ENCODE measurements around the gene RHEB. TPM values are rescaled to one million over a fixed set of nuclear protein-coding genes. Genes with fewer than 3 reads are reported as not detected.

RHEB gene
- polyA plus RNA-seq, 1 of the 3 experiments (the other 2 are of a cell fraction) = 87.3 TPM

GRCh38 chr7:151435103-151435916 is 84.4 kb downstream of the RHEB start:
- Histone ChIP-seq H2AFZ (ENCODE audit: low read depth) (no peak overlapping the region), H3K4me3 (ENCODE audit: low read depth in 2 of 2, low read length in 1 of 2) (no peak overlapping the region), H4K20me1 (ENCODE audit: insufficient read depth) (no peaks in the 10 kb centered on the region), H3K9me3 (no peaks in the 10 kb centered on the region), H3K4me2 (no peak overlapping the region), H3K27me3 (ENCODE audit: insufficient read depth) (no peaks in the 10 kb centered on the region; the same call in 1 of the 2 replicates), H3K9ac (no peak overlapping the region), H3F3A (replicated peaks; ENCODE audit: insufficient read depth) (no peaks in the 10 kb centered on the region), H3K36me3 (replicated peaks in 1 of 2; ENCODE audit: control insufficient read depth in 1 of 2, insufficient read depth in 2 of 2, low read length in 1 of 2) (no peaks in the 10 kb centered on the region), H3K9me2 (no peaks in the 10 kb centered on the region), H3K4me1 (ENCODE audit: control insufficient read depth in 1 of 2, insufficient read depth in 2 of 2, low read depth in 1 of 2, low read length in 1 of 2) (peaks cover 0 to 20% of the 10 kb centered on the region in 2 experiments; a peak in 2 of 4 replicates), H3K79me2 (ENCODE audit: insufficient read depth) (no peaks in the 10 kb centered on the region), H3K27ac (ENCODE audit: low read depth in 2 of 2, low read length in 1 of 2) (no peak overlapping the region)
- CTCF ChIA-PET = interaction anchor here (0.8 to 6.3 kb wide), 4 partner anchors 12 to 67 kb away, joined by 3 to 43 read pairs (median 9); no protein-coding TSS in a partner anchor
- 89% methylated on average over 18 of the region's 20 CpGs for WGBS (ENCODE audit: low lambda C conversion rate)
- no peak for TF ChIP-seq RXRA (IDR thresholded peaks at IDR 0.05; ENCODE audit: borderline replicate concordance, low read depth)
- POLR2A ChIA-PET = interaction anchor here (1.6 kb wide), 1 partner anchor 25 kb away, joined by 3 read pairs; no protein-coding TSS in a partner anchor
- no peak for DNase-seq

- H3K27me3 ChIP-seq (ENCODE audit: insufficient read depth) = no peaks in the 10 kb centered on the region; the same call in 1 of the 2 replicates
- DNase-seq = no peak
- ChIA-PET POLR2A (no interaction called here), CTCF (interaction anchor here (1.9 to 3.1 kb wide), 2 partner anchors 13 to 66 kb away, joined by 4 to 13 read pairs; no protein-coding TSS in a partner anchor)
- no peak overlapping the region for H3K4me2 ChIP-seq
- no peak overlapping the region for H3K27ac ChIP-seq (ENCODE audit: low read depth in 2 of 2, low read length in 1 of 2)
- H3F3A ChIP-seq (replicated peaks; ENCODE audit: insufficient read depth) = no peaks in the 10 kb centered on the region
- H3K9ac ChIP-seq = no peak overlapping the region
- H2AFZ ChIP-seq (ENCODE audit: low read depth) = no peak overlapping the region
- H3K9me3 ChIP-seq = no peaks in the 10 kb centered on the region
- H3K36me3 ChIP-seq (replicated peaks in 1 of 2; ENCODE audit: control insufficient read depth in 1 of 2, insufficient read depth in 2 of 2, low read length in 1 of 2) = no peaks in the 10 kb centered on the region
- H3K4me1 ChIP-seq (ENCODE audit: control insufficient read depth in 1 of 2, insufficient read depth in 2 of 2, low read depth in 1 of 2, low read length in 1 of 2) = peaks cover 0 to 20% of the 10 kb centered on the region in 2 experiments; a peak in 2 of 4 replicates
- H4K20me1 ChIP-seq (ENCODE audit: insufficient read depth) = no peaks in the 10 kb centered on the region
- no peaks in the 10 kb centered on the region for H3K9me2 ChIP-seq
- no peaks in the 10 kb centered on the region for H3K79me2 ChIP-seq (ENCODE audit: insufficient read depth)
- 74% methylated on average over 4 of the region's 4 CpGs for WGBS (ENCODE audit: low lambda C conversion rate)
- no peak overlapping the region for H3K4me3 ChIP-seq (ENCODE audit: low read depth in 2 of 2, low read length in 1 of 2)
- no peak for TF ChIP-seq FOXJ3 (CRISPR knock-in tag; IDR thresholded peaks at IDR 0.05)
These were observed 85.1 kb downstream of the RHEB start for GRCh38 chr7:151434549-151434948.

GRCh38 chr7:151433721-151434400 is 85.8 kb downstream of the RHEB start:
- no peak overlapping the region for H2AFZ ChIP-seq (ENCODE audit: low read depth)
- no peak overlapping the region for H3K27ac ChIP-seq (ENCODE audit: low read depth in 2 of 2, low read length in 1 of 2)
- no peaks in the 10 kb centered on the region for H3K9me2 ChIP-seq
- POLR2A ChIA-PET = no interaction called here
- H3K4me1 ChIP-seq (ENCODE audit: control insufficient read depth in 1 of 2, insufficient read depth in 2 of 2, low read depth in 1 of 2, low read length in 1 of 2) = peaks cover 1 to 24% of the 10 kb centered on the region in 2 experiments; a peak in 2 of 4 replicates
- H3F3A ChIP-seq (replicated peaks; ENCODE audit: insufficient read depth) = no peaks in the 10 kb centered on the region
- no peak for DNase-seq
- no peak overlapping the region for H3K4me2 ChIP-seq
- TF ChIP-seq IRF3 (IDR thresholded peaks at IDR 0.05; ENCODE audit: low read depth, low read length) = no peak
- CTCF ChIA-PET = interaction anchor here (0.6 to 1.9 kb wide), 2 partner anchors 14 to 377 kb away, joined by 3 to 4 read pairs; no protein-coding TSS in a partner anchor
- 74% methylated on average over 10 of the region's 15 CpGs for WGBS (ENCODE audit: low lambda C conversion rate)
- no peaks in the 10 kb centered on the region for H3K36me3 ChIP-seq (replicated peaks in 1 of 2; ENCODE audit: control insufficient read depth in 1 of 2, insufficient read depth in 2 of 2, low read length in 1 of 2)
- H3K9ac ChIP-seq = no peak overlapping the region
- no peak overlapping the region for H3K4me3 ChIP-seq (ENCODE audit: low read depth in 2 of 2, low read length in 1 of 2)
- no peaks in the 10 kb centered on the region for H3K9me3 ChIP-seq
- H3K27me3 ChIP-seq (ENCODE audit: insufficient read depth) = no peaks in the 10 kb centered on the region
- H4K20me1 ChIP-seq (ENCODE audit: insufficient read depth) = no peaks in the 10 kb centered on the region
- H3K79me2 ChIP-seq (ENCODE audit: insufficient read depth) = no peaks in the 10 kb centered on the region
